Mesenchymal stem cell (in vitro differentiated cells and primary cell): Measurements from ENCODE around the gene CYBC1. TPM values are rescaled to one million over a fixed set of nuclear protein-coding genes. Genes with fewer than 3 reads are reported as not detected.

ENCODE experiments used
- DNase-seq: peaks from one replicate; pipeline ENCODE4 v3.0.0-alpha.2; 2013
- H2AFZ ChIP-seq: one replicate; pipeline ENCODE4 v1.6.1; 2013; ENCODE audit warnings: low read depth, mild to moderate bottlenecking, control low read depth, inconsistent platforms, low read length, moderate library complexity
- H2AK5ac ChIP-seq: 2 replicates; pipeline ENCODE4 v1.6.1; 2013; ENCODE audit warnings: low read length, moderate library complexity, mild to moderate bottlenecking, inconsistent platforms; ENCODE audit not compliant: severe bottlenecking
- H2BK120ac ChIP-seq: one replicate; pipeline ENCODE4 v1.6.1; 2013; ENCODE audit warnings: low read depth, mild to moderate bottlenecking, inconsistent platforms, low read length, moderate library complexity
- H2BK12ac ChIP-seq, 2 experiments: one replicate each; pipeline ENCODE4 v1.6.1; 2013; ENCODE audit warnings: inconsistent platforms in 2 of 2, low read length in 2 of 2, mild to moderate bottlenecking in 2 of 2, moderate library complexity in 2 of 2, control low read depth in 1 of 2
- H2BK15ac ChIP-seq: one replicate; pipeline ENCODE4 v1.6.1; 2013; ENCODE audit warnings: mild to moderate bottlenecking, low read depth, inconsistent platforms; ENCODE audit not compliant: poor library complexity, severe bottlenecking
- H2BK5ac ChIP-seq: 2 replicates; pipeline ENCODE4 v1.6.1; 2013; ENCODE audit warnings: low read depth, mild to moderate bottlenecking, low read length, control low read depth, inconsistent platforms; ENCODE audit not compliant: poor library complexity, severe bottlenecking
- H3K14ac ChIP-seq, 2 experiments: one replicate each; pipeline ENCODE4 v1.6.1; 2013; ENCODE audit warnings: inconsistent platforms in 2 of 2, low read length in 2 of 2, control low read depth in 1 of 2, mild to moderate bottlenecking in 1 of 2, moderate library complexity in 1 of 2
- H3K18ac ChIP-seq, 2 experiments: one replicate each; pipeline ENCODE4 v1.6.1; 2013; ENCODE audit warnings: inconsistent platforms in 2 of 2, low read length in 2 of 2, control low read depth in 1 of 2, low read depth in 1 of 2, mild to moderate bottlenecking in 1 of 2
- H3K23ac ChIP-seq, 2 experiments: one replicate each; pipeline ENCODE4 v1.6.1; 2013; ENCODE audit warnings: inconsistent platforms in 2 of 2, low read length in 2 of 2, mild to moderate bottlenecking in 2 of 2, moderate library complexity in 2 of 2, control low read depth in 1 of 2
- H3K27ac ChIP-seq: 2 replicates; pipeline ENCODE4 v1.5.1; 2013; ENCODE audit warnings: mild to moderate bottlenecking, moderate library complexity, low read length, control low read depth, inconsistent platforms; ENCODE audit not compliant: poor library complexity, severe bottlenecking
- H3K27me3 ChIP-seq, 2 experiments: 2 replicates each; pipeline versions ENCODE4 v1.6.1 to v1.7.0; 2013; ENCODE audit warnings: low read length in 2 of 2, mild to moderate bottlenecking in 2 of 2, moderate library complexity in 2 of 2, control low read depth in 1 of 2, inconsistent platforms in 1 of 2; ENCODE audit not compliant: control insufficient read depth in 1 of 2, insufficient read depth in 1 of 2
- H3K36me3 ChIP-seq, 2 experiments: 2 replicates each; pipeline versions ENCODE4 v1.6.1 to v1.7.0; 2013; ENCODE audit warnings: low read length in 2 of 2, control low read depth in 1 of 2, inconsistent platforms in 1 of 2, low read depth in 1 of 2, mild to moderate bottlenecking in 1 of 2; ENCODE audit not compliant: insufficient read depth in 2 of 2, control insufficient read depth in 1 of 2
- H3K4ac ChIP-seq, 2 experiments: one replicate each; pipeline ENCODE4 v1.6.1; 2013; ENCODE audit warnings: inconsistent platforms in 2 of 2, low read length in 2 of 2, mild to moderate bottlenecking in 2 of 2, moderate library complexity in 2 of 2, control low read depth in 1 of 2, low read depth in 1 of 2
- H3K4me1 ChIP-seq: 2 replicates; pipeline ENCODE4 v1.6.1; 2013; ENCODE audit warnings: low read depth, low read length, control low read depth; ENCODE audit not compliant: control insufficient read depth, insufficient read depth
- H3K4me2 ChIP-seq: 2 replicates; pipeline ENCODE4 v1.6.1; 2013; ENCODE audit warnings: low read length, mild to moderate bottlenecking, inconsistent platforms; ENCODE audit not compliant: poor library complexity, severe bottlenecking
- H3K4me3 ChIP-seq, 2 experiments: 2 replicates each; pipeline versions ENCODE4 v1.5.1 to v1.7.0; 2013; ENCODE audit warnings: low read length in 2 of 2, mild to moderate bottlenecking in 2 of 2, control low read depth in 1 of 2, low read depth in 1 of 2; ENCODE audit not compliant: insufficient read depth in 1 of 2
- H3K79me1 ChIP-seq: replicated peaks from 2 replicates; pipeline ENCODE4 v1.6.1; 2013; ENCODE audit warnings: mild to moderate bottlenecking, control low read depth, low read length, inconsistent platforms; ENCODE audit not compliant: poor library complexity, severe bottlenecking
- H3K9ac ChIP-seq: 2 replicates; pipeline ENCODE4 v1.7.0; 2013; ENCODE audit warnings: mild to moderate bottlenecking, low read length, moderate library complexity
- H3K9me3 ChIP-seq: 2 replicates; pipeline ENCODE4 v1.7.0; 2013; ENCODE audit warnings: mild to moderate bottlenecking, low read length; ENCODE audit not compliant: control insufficient read depth
- H4K8ac ChIP-seq: one replicate; pipeline ENCODE4 v1.6.1; 2013; ENCODE audit warnings: inconsistent platforms, mild to moderate bottlenecking, low read length, moderate library complexity
- H4K91ac ChIP-seq: one replicate; pipeline ENCODE4 v1.6.1; 2013; ENCODE audit warnings: mild to moderate bottlenecking, low read length, inconsistent platforms
- WGBS: methylation state at CpG from one replicate; pipeline ENCODE4 v1.1.7; 2013; ENCODE audit warnings: mixed read lengths; 5-methylcytosine and 5-hydroxymethylcytosine counted together
- polyA plus RNA-seq, 2 experiments: library from polyadenylated mRNA; stranded (reverse); fragments of 200-250 nt; gene quantifications; one replicate each; pipeline ENCODE4 v1.2.3, GENCODE V29; 2013

CYBC1 gene
- polyA plus RNA-seq (2013, experiment 1 of 2) = 40.1 TPM
- 39.0 TPM for polyA plus RNA-seq (2013, experiment 2 of 2)

DNA sequence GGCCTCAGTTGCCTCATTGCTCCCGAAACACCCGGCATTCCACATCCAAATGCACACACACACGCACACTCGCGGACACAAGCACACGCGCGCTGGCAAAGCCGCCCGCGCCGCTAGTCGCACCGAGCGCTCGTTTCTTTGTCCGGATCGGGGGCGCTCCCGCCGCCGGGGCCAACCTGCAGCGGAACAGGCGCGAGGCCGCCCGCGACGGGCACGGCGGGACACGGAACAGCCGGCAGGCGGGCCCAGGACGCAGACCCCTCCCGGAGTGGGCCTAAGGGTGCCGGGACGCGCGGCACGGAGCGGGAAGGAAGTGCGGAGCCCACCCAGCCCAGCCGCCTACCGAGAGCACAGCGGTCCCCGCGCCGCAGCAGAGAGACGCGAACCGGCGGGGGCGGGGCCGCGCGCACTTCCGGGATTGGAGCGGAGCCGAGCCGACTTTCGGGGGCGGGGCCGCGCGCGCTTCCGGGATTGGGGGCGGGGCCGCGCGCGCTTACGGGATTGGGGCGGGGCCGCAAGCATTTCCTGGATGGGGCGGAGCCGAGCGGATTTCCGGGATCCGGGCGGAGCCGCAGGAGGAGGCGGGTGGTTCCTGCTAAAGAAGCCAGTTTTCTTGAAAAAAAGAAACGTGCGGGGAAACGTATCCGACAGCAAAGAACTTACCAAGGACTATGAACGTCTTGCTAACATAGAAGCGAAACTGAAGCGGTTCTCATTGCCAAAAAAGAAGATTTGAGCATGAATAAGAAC lies at the start of gene CYBC1:
TSS of gene CYBC1 (minus strand) at position 396 of the 750 bp plus-strand sequence. CDS start 1,498 bp downstream, outside the sequence.
- H3K36me3 ChIP-seq = peaks cover 12 to 21% of the 10 kb centered on the region in 2 experiments
- 2% methylated on average over 86 of the region's 91 CpGs for WGBS
- peak within 1 kb of the TSS; percentile 73 for H2BK15ac ChIP-seq
- H3K79me1 ChIP-seq = peaks cover 29% of the 10 kb centered on the region
- H3K9me3 ChIP-seq = no peaks in the 10 kb centered on the region
- peak within 1 kb of the TSS; percentile 66 for H2AK5ac ChIP-seq
- peak within 1 kb of the TSS; percentile 93 for H4K91ac ChIP-seq
- H4K8ac ChIP-seq = peak within 1 kb of the TSS; percentile 87
- H3K27me3 ChIP-seq = no peaks in the 10 kb centered on the region
- H3K18ac ChIP-seq = peak within 1 kb of the TSS; percentile 92 to 97
- peak within 1 kb of the TSS; percentile 94 for H3K4me3 ChIP-seq
- DNase-seq = peak; percentile 93
- peak within 1 kb of the TSS; percentile 93 for H2AFZ ChIP-seq
- H3K4ac ChIP-seq = peak within 1 kb of the TSS; percentile 73 to 77
- H2BK12ac ChIP-seq = peak within 1 kb of the TSS; percentile 28 to 95
- H3K27ac ChIP-seq = peak within 1 kb of the TSS; percentile 82
- H3K14ac ChIP-seq = peak within 1 kb of the TSS in 1 of 2 experiments; percentile 99
- H3K23ac ChIP-seq = peak within 1 kb of the TSS in 1 of 2 experiments; percentile 96
- H2BK5ac ChIP-seq = peak within 1 kb of the TSS; percentile 83
- H3K4me2 ChIP-seq = peak within 1 kb of the TSS; percentile 58
- H3K4me1 ChIP-seq = peaks cover 20% of the 10 kb centered on the region
- peak within 1 kb of the TSS; percentile 94 for H3K9ac ChIP-seq
- H2BK120ac ChIP-seq = peak within 1 kb of the TSS; percentile 77

DNA sequence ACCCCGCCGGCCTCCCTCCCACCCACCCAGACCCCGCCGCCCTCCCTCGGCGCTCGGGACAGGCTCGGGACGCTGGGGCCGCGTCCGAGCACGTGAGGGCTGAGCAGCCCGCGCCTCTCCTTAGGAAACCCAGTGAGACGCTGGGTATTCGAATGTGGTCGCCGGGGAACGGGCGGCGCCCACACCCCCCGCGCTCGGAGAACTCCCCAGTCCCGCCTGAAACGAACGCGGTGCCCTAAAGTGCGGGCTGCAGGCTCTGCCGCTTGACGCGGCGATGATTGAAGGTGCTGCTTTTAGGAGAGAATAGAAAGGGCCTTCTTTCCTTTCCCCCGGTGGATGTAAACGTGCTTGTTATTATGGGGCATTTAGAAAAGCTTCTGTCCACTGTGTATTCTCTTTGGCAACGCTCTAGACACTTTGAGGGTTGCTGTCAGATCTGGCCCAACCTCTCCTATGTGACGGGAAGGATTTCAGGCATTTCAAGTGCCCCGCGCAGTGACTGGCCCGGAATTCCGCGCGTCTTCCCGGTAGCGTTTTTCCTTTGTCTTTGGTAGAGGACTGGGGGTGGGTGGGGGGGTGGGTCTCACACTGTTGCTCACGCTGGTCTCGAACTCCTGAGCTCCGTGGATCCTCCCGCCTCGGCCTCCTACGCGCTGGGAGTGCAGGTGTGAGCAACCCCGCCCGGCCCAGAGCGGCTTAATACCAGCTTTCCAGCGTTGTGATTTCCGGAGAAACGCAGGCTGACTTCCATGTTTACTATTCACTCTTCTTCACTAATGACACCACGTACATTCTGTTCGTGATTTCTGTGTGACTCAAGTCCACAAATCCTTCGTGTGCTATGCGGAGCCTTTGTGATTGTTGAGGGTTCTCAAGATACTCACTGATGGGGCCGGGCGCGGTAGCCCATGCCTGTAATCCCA lies 47.2 kb upstream of the CYBC1 start:
- Histone ChIP-seq H2BK120ac (peak overlapping the region; percentile 71), H3K23ac (peak overlapping the region in 1 of 2 experiments; percentile 38), H3K27me3 (peaks cover 0 to 3% of the 10 kb centered on the region in 2 experiments), H3K9ac (peak overlapping the region; percentile 82), H3K14ac (no peak overlapping the region), H4K91ac (no peak overlapping the region), H2AK5ac (no peak overlapping the region), H3K79me1 (no peaks in the 10 kb centered on the region), H2BK5ac (no peak overlapping the region), H3K4ac (peak overlapping the region in 1 of 2 experiments; percentile 17), H2BK12ac (no peak overlapping the region), H3K18ac (peak overlapping the region in 1 of 2 experiments; percentile 28), H3K4me1 (peaks cover 24% of the 10 kb centered on the region), H3K9me3 (no peaks in the 10 kb centered on the region), H2BK15ac (no peak overlapping the region), H3K36me3 (no peaks in the 10 kb centered on the region), H3K27ac (no peak overlapping the region), H2AFZ (peak overlapping the region; percentile 73), H4K8ac (peak overlapping the region; percentile 72), H3K4me2 (peak overlapping the region; percentile 88), H3K4me3 (peak overlapping the region; percentile 59 to 79)
- peak; percentile 74 for DNase-seq
- 13% methylated on average over 58 of the region's 66 CpGs for WGBS

DNA sequence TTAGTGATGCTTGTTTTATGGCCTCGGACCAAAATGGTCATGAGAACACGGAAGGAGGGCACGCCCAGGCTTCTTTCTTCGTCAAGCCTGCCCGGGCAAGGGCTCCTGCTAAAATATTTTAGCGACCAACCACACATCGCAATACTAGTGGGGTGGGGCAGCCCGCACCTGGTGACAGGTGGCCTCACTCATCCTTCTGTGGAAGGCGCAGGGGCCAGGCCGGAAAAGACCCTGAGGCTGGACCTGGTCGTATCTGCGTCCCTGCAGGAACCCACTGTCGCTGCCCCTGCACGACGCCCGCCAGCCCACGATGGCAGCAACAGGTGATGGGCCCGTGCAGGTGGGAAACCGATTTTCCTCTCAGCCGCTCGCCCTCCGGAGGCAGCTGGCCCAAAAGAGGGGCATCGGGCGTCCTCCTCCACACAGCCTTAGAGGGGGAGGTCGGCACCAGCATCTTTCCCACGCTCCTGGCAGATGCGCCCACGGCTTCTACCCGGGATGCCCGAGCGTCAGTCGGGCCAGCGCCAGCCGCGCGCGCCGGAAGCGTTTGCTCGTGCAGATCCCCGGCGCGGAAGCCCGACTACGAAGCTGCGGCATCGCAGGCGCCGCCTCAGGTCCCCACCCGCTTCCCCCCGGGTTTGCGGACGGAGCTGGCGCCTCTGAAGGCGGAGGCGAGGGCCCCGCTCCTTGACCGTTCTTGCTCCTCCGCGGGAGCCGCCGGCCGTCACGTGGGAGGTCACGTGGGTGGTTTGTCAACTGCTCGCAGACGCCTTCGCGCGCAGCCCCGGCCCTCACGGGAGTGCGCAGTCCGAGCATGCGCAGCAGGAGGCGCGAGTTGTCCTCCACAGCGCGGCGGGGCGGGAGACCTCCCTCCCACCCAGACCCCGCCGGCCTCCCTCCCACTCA lies 46.2 kb upstream of the CYBC1 start:
- Histone ChIP-seq H3K14ac (no peak overlapping the region), H3K4me2 (peak overlapping the region; percentile 81), H3K9me3 (no peaks in the 10 kb centered on the region), H2AK5ac (no peak overlapping the region), H2BK12ac (peak overlapping the region in 1 of 2 experiments; percentile 54), H4K91ac (peak overlapping the region; percentile 14), H2AFZ (peak overlapping the region; percentile 6), H2BK120ac (no peak overlapping the region), H2BK15ac (no peak overlapping the region), H2BK5ac (no peak overlapping the region), H3K4me1 (peaks cover 24% of the 10 kb centered on the region), H4K8ac (peak overlapping the region; percentile 53), H3K36me3 (no peaks in the 10 kb centered on the region), H3K4me3 (peak overlapping the region; percentile 58 to 79), H3K27ac (no peak overlapping the region), H3K27me3 (no peaks in the 10 kb centered on the region), H3K18ac (peak overlapping the region; percentile 80 to 88), H3K4ac (peak overlapping the region; percentile 9 to 88), H3K79me1 (no peaks in the 10 kb centered on the region), H3K23ac (no peak overlapping the region), H3K9ac (peak overlapping the region; percentile 75)
- DNase-seq = peak; percentile 94
- WGBS = 37% methylated on average over 47 of the region's 83 CpGs
